Measurements from ENCODE around the gene SNX7.
A peak's percentile ranks its signal among the peaks of the same experiment; 100 is the strongest.

The SNX7 gene

GRCh38 chr1:98761219-98761865 lies 99.8 kb downstream of the SNX7 start:
- no peak overlapping the region for H3K27ac ChIP-seq
- peak; percentile 39 for TF ChIP-seq CTCF (IDR thresholded peaks at IDR 0.05)
- TF ChIP-seq ZFX (IDR thresholded peaks at IDR 0.05; ENCODE audit: borderline replicate concordance) = no peak

GRCh38 chr1:98763488-98764150 lies 102.1 kb downstream of the SNX7 start:
- TF ChIP-seq CTCF (IDR thresholded peaks at IDR 0.05) (no peak), ZFX (IDR thresholded peaks at IDR 0.05; ENCODE audit: borderline replicate concordance) (no peak)
- no peak overlapping the region for H3K27ac ChIP-seq

GRCh38 chr1:98764485-98764884 lies 103.0 kb downstream of the SNX7 start:
- no peak overlapping the region for H3K27ac ChIP-seq
- TF ChIP-seq CTCF (IDR thresholded peaks at IDR 0.05) (no peak), ZFX (IDR thresholded peaks at IDR 0.05; ENCODE audit: borderline replicate concordance) (no peak)

GRCh38 chr1:98766255-98766654 lies 104.7 kb downstream of the SNX7 start:
- no peak for TF ChIP-seq ZFX (IDR thresholded peaks at IDR 0.05; ENCODE audit: borderline replicate concordance)
- no peak for TF ChIP-seq CTCF (IDR thresholded peaks at IDR 0.05)
- H3K27ac ChIP-seq = no peak overlapping the region

GRCh38 chr1:98769162-98769561 lies 107.6 kb downstream of the SNX7 start:
- TF ChIP-seq CTCF (IDR thresholded peaks at IDR 0.05) (no peak), ZFX (IDR thresholded peaks at IDR 0.05; ENCODE audit: borderline replicate concordance) (no peak)
- H3K27ac ChIP-seq = no peak overlapping the region

GRCh38 chr1:98781906-98782305 lies 120.4 kb downstream of the SNX7 start:
- H3K27ac ChIP-seq = no peak overlapping the region
- TF ChIP-seq ZFX (IDR thresholded peaks at IDR 0.05; ENCODE audit: borderline replicate concordance) = no peak
- TF ChIP-seq CTCF (IDR thresholded peaks at IDR 0.05) = no peak

GRCh38 chr1:98783821-98784220 lies 122.3 kb downstream of the SNX7 start:
- H3K27ac ChIP-seq = no peak overlapping the region

More at GRCh38 chr1:98783821-98784220, 122.3 kb downstream of the SNX7 start:
- TF ChIP-seq ZFX (IDR thresholded peaks at IDR 0.05; ENCODE audit: borderline replicate concordance) (no peak), CTCF (IDR thresholded peaks at IDR 0.05) (no peak)
